NCI-H2196 treated with DMSO at 0.1 percent for 48 hours (cell line): ENCODE data around the gene SERPINB5.
"Not testable (repeated sequence)": the region's sequence is repeated elsewhere in the genome, so short reads cannot be mapped to it uniquely, and the experiment has no call there.

Experiments used
- DNase-seq: peaks from one replicate; lab custom pipeline; 2025; ENCODE audit not compliant: unreplicated experiment; lab: John Stamatoyannopoulos, UW

The SERPINB5 gene

GRCh38 chr18:63476668-63477067 lies at the start of gene SERPINB5:
SERPINB5 (plus strand) TSS chr18:63476958; CDS start chr18:63484429, 7,471 bp downstream.
- peak; percentile 67 for DNase-seq

- no peak for DNase-seq
Measured at GRCh38 chr18:63427558-63427957, 49.2 kb upstream of the SERPINB5 start.

- no peak for DNase-seq
Measured at GRCh38 chr18:63430526-63430925, 46.2 kb upstream of the SERPINB5 start.

- DNase-seq, result no peak
Measured at GRCh38 chr18:63431180-63431579, 45.6 kb upstream of the SERPINB5 start.

GRCh38 chr18:63433334-63433866 lies 43.4 kb upstream of the SERPINB5 start:
- DNase-seq, result no peak

GRCh38 chr18:63438181-63438580 lies 38.6 kb upstream of the SERPINB5 start:
- no peak for DNase-seq

GRCh38 chr18:63439334-63439733 lies 37.4 kb upstream of the SERPINB5 start:
- peak; percentile 6 for DNase-seq

GRCh38 chr18:63440219-63440618 lies 36.5 kb upstream of the SERPINB5 start:
- no peak for DNase-seq

- no peak for DNase-seq
Measured at GRCh38 chr18:63440881-63441280, 35.9 kb upstream of the SERPINB5 start.

- no peak for DNase-seq
Measured at GRCh38 chr18:63443829-63444228, 32.9 kb upstream of the SERPINB5 start.

GRCh38 chr18:63444580-63444979 lies 32.2 kb upstream of the SERPINB5 start:
- no peak for DNase-seq

- no peak for DNase-seq
Measured at GRCh38 chr18:63445037-63445436, 31.7 kb upstream of the SERPINB5 start.

GRCh38 chr18:63446266-63446665 lies 30.5 kb upstream of the SERPINB5 start:
- no peak for DNase-seq

- no peak for DNase-seq
Measured at GRCh38 chr18:63447066-63447465, 29.7 kb upstream of the SERPINB5 start.

- no peak for DNase-seq
Measured at GRCh38 chr18:63449426-63449825, 27.3 kb upstream of the SERPINB5 start.

GRCh38 chr18:63451799-63452660 lies 24.7 kb upstream of the SERPINB5 start:
- DNase-seq, result no peak

- DNase-seq, result not testable (repeated sequence)
Measured at GRCh38 chr18:63452751-63453150, 24.0 kb upstream of the SERPINB5 start.

GRCh38 chr18:63454497-63454896 lies 22.3 kb upstream of the SERPINB5 start:
- no peak for DNase-seq

GRCh38 chr18:63457977-63458376 lies 18.8 kb upstream of the SERPINB5 start:
- DNase-seq, result no peak

GRCh38 chr18:63460414-63460813 lies 16.3 kb upstream of the SERPINB5 start:
- no peak for DNase-seq

- no peak for DNase-seq
Measured at GRCh38 chr18:63464434-63464833, 12.3 kb upstream of the SERPINB5 start.

GRCh38 chr18:63465059-63465458 lies 11.7 kb upstream of the SERPINB5 start:
- no peak for DNase-seq

- no peak for DNase-seq
Measured at GRCh38 chr18:63467699-63468098, 9.1 kb upstream of the SERPINB5 start.
